Measurements from ENCODE around the gene ZFAND2B.

Gene ZFAND2B

GRCh38 chr2:219168526-219168925, 38.1 kb upstream of the ZFAND2B start:
- Histone ChIP-seq H3K4me3 (ENCODE audit: low read length) (no peak overlapping the region), H3K27ac (ENCODE audit: low read depth, low read length) (no peak overlapping the region), H3K4me1 (ENCODE audit: insufficient read depth, low read length) (no peaks in the 10 kb centered on the region), H3K36me3 (ENCODE audit: insufficient read depth, low read length) (no peaks in the 10 kb centered on the region), H3K9ac (ENCODE audit: low read depth, low read length) (no peak overlapping the region), H3K9me3 (ENCODE audit: insufficient read depth, low read depth, low read length) (no peaks in the 10 kb centered on the region), H3K27me3 (ENCODE audit: insufficient read depth, low read length) (no peaks in the 10 kb centered on the region; the same call in 1 of the 2 replicates)
- 84% methylated on average over 5 of the region's 6 CpGs for WGBS

DNA sequence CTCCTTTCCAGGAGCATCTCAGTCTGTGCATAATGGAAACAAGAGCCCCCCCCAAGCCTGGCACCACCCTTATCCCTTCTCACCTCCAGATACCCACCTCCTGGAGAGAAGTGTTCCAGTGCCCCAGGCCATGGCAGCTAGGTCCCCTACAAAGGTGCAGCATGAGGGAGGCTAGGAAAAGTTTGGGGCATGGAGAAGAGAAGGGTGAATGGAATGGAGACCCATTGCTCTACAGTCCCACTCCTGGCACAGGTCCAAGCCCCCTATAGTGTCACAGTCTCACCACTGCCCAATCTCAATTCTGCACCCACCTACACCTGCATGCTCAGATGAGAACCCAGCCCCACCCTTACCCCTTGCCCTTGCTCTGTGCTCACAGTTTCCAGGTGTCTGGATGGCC, 37.6 kb upstream of the ZFAND2B start:
- H3K4me1 ChIP-seq (ENCODE audit: insufficient read depth, low read length) = no peaks in the 10 kb centered on the region
- no peaks in the 10 kb centered on the region for H3K9me3 ChIP-seq (ENCODE audit: insufficient read depth, low read depth, low read length)
- peaks cover 2% of the 10 kb centered on the region; the same call in 1 of the 2 replicates for H3K36me3 ChIP-seq (ENCODE audit: insufficient read depth, low read length)
- no peak overlapping the region for H3K27ac ChIP-seq (ENCODE audit: low read depth, low read length)
- no peak overlapping the region for H3K4me3 ChIP-seq (ENCODE audit: low read length)
- no peaks in the 10 kb centered on the region; the same call in 1 of the 2 replicates for H3K27me3 ChIP-seq (ENCODE audit: insufficient read depth, low read length)
- no peak overlapping the region for H3K9ac ChIP-seq (ENCODE audit: low read depth, low read length)

DNA sequence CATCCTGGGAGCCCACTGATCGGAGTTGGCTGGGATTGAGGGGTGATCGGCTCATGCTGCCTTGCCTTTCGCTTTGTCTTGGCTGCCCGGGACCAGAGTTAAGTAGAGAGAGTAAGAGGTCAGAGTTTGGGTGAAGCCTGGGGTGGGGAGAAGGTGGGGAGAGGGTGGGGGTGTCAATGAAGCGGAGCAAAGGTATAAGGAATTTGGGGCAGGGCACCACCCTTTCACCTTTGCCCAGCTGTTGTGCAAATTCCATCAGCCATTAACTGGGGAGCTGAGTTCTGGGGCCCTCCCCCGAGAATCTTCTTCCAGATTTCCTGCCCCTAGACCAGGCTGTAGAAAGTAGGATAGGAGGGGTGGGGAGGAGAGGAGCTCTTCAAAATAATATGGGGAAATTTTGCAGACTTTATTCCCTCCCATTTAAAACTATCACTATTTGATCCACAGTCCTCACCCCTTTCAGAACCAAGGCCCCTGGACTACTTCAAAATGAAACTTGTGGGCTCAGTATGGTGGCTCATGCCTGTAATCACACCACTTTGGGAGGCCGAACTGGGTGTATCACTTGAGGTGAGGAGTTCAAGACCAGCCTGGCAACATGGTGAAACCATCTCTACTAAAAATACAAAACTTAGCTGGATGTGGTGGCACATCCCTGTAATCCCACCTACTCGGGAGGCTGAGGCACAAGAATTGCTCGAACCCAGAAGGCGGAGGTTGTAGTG, 36.5 kb upstream of the ZFAND2B start, which contains the start of gene SLC23A3:
TSS of gene SLC23A3 (minus strand) at position 100 of the 725 bp plus-strand sequence. CDS start at position 55, 45 bp downstream.
- 90% methylated on average over 10 of the region's 10 CpGs for WGBS
- Histone ChIP-seq H3K4me3 (ENCODE audit: low read length) (no peak within 1 kb of the TSS), H3K9me3 (ENCODE audit: insufficient read depth, low read depth, low read length) (no peaks in the 10 kb centered on the region), H3K9ac (ENCODE audit: low read depth, low read length) (no peak within 1 kb of the TSS), H3K4me1 (ENCODE audit: insufficient read depth, low read length) (no peaks in the 10 kb centered on the region), H3K27me3 (ENCODE audit: insufficient read depth, low read length) (no peaks in the 10 kb centered on the region), H3K27ac (ENCODE audit: low read depth, low read length) (no peak within 1 kb of the TSS), H3K36me3 (ENCODE audit: insufficient read depth, low read length) (peaks cover 12% of the 10 kb centered on the region)

DNA sequence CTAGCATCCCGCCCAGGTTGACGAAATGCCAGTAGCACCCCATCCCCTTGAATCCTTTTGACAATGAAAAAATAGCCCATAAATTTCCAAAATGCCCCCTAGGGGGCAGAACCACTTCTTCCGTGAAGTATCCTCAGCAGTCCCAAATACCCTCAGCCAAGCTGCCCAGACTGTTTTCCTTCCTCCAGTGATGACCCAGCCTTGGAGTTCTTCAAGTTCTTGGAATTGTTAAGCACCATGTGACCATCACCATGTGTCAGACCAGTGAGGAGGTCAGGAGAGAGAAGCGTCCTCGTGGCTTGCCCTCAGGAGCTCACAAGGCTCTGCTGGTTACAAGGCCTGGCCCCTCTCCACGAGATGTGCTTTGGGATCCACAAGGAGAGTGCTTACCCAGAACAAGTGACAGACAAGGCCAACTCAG, 35.3 kb upstream of the ZFAND2B start:
- 52% methylated on average over 6 of the region's 6 CpGs for WGBS
- H3K27ac ChIP-seq (ENCODE audit: low read depth, low read length) = no peak overlapping the region; the same call in 1 of the 2 replicates

GRCh38 chr2:219172231-219173154, 34.1 kb upstream of the ZFAND2B start:
- Histone ChIP-seq H3K36me3 (ENCODE audit: insufficient read depth, low read length) (peaks cover 12% of the 10 kb centered on the region), H3K27ac (ENCODE audit: low read depth, low read length) (no peak overlapping the region), H3K4me1 (ENCODE audit: insufficient read depth, low read length) (peaks cover 6% of the 10 kb centered on the region; the same call in 1 of the 2 replicates), H3K9me3 (ENCODE audit: insufficient read depth, low read depth, low read length) (no peaks in the 10 kb centered on the region), H3K9ac (ENCODE audit: low read depth, low read length) (no peak overlapping the region), H3K27me3 (ENCODE audit: insufficient read depth, low read length) (no peaks in the 10 kb centered on the region), H3K4me3 (ENCODE audit: low read length) (no peak overlapping the region)
- WGBS = 89% methylated on average over 16 of the region's 16 CpGs

More for the DNA sequence above, 35.3 kb upstream of the ZFAND2B start:
- H3K4me1 ChIP-seq (ENCODE audit: insufficient read depth, low read length) = peaks cover 6% of the 10 kb centered on the region; the same call in 1 of the 2 replicates
- H3K9ac ChIP-seq (ENCODE audit: low read depth, low read length) = no peak overlapping the region
- H3K27me3 ChIP-seq (ENCODE audit: insufficient read depth, low read length) = no peaks in the 10 kb centered on the region
- H3K9me3 ChIP-seq (ENCODE audit: insufficient read depth, low read depth, low read length) = no peaks in the 10 kb centered on the region
- H3K36me3 ChIP-seq (ENCODE audit: insufficient read depth, low read length) = peaks cover 12% of the 10 kb centered on the region
- H3K4me3 ChIP-seq (ENCODE audit: low read length) = no peak overlapping the region

DNA sequence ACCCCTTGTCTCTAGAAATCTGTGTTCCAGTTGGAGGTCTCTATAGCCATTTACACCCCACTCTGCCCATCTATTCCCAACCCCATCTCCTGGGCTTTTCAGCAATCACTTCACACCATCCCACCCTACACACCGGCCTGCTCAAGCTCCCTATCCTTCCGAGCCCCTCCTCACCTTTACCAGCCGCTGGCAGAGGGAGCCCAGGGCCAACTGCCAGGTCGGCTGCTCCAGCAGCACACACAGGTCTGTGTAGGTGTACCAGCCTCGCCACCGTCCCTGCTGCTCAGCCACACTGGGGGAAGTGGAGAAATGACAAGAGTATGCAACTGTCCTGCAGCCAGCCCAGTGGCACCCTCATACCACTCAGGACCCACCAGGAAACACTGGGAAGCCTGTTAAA, 33.4 kb upstream of the ZFAND2B start:
- 94% methylated on average over 6 of the region's 6 CpGs for WGBS
- H3K27me3 ChIP-seq (ENCODE audit: insufficient read depth, low read length) = no peaks in the 10 kb centered on the region
- peaks cover 6% of the 10 kb centered on the region; the same call in 1 of the 2 replicates for H3K4me1 ChIP-seq (ENCODE audit: insufficient read depth, low read length)
- no peak overlapping the region for H3K27ac ChIP-seq (ENCODE audit: low read depth, low read length)
- H3K9me3 ChIP-seq (ENCODE audit: insufficient read depth, low read depth, low read length) = no peaks in the 10 kb centered on the region
- H3K4me3 ChIP-seq (ENCODE audit: low read length) = no peak overlapping the region
- peaks cover 12% of the 10 kb centered on the region for H3K36me3 ChIP-seq (ENCODE audit: insufficient read depth, low read length)
- H3K9ac ChIP-seq (ENCODE audit: low read depth, low read length) = no peak overlapping the region

DNA sequence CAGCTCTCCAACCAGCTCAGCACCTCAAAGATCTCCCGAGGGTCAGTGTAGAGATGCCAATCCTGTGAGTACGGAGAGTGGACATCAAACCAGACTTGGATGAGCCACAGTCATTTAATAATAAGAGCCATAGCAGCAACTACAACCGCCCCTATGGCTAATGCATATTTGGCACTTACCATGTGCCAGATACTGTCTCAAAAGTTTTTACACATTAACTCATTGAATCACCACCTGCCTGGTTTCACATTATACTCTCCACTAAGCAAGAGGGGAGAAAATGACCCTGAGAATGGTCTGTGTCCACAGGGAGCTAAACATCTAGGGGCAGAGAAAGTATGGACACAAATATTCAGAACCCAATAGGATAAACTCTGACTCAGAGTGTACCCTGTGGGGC, 32.4 kb upstream of the ZFAND2B start:
- H3K4me1 ChIP-seq (ENCODE audit: insufficient read depth, low read length) = peaks cover 8% of the 10 kb centered on the region; the same call in 1 of the 2 replicates
- no peak overlapping the region for H3K27ac ChIP-seq (ENCODE audit: low read depth, low read length)
- 93% methylated on average over 3 of the region's 3 CpGs for WGBS
- H3K36me3 ChIP-seq (ENCODE audit: insufficient read depth, low read length) = peaks cover 12% of the 10 kb centered on the region
- no peaks in the 10 kb centered on the region for H3K27me3 ChIP-seq (ENCODE audit: insufficient read depth, low read length)
- no peak overlapping the region for H3K4me3 ChIP-seq (ENCODE audit: low read length)
- no peaks in the 10 kb centered on the region for H3K9me3 ChIP-seq (ENCODE audit: insufficient read depth, low read depth, low read length)
- no peak overlapping the region for H3K9ac ChIP-seq (ENCODE audit: low read depth, low read length)

GRCh38 chr2:219174801-219175200, 31.8 kb upstream of the ZFAND2B start:
- Histone ChIP-seq H3K4me1 (ENCODE audit: insufficient read depth, low read length) (peaks cover 10% of the 10 kb centered on the region; the same call in 1 of the 2 replicates), H3K27me3 (ENCODE audit: insufficient read depth, low read length) (no peaks in the 10 kb centered on the region), H3K9me3 (ENCODE audit: insufficient read depth, low read depth, low read length) (no peaks in the 10 kb centered on the region), H3K4me3 (ENCODE audit: low read length) (no peak overlapping the region), H3K27ac (ENCODE audit: low read depth, low read length) (no peak overlapping the region), H3K36me3 (ENCODE audit: insufficient read depth, low read length) (peaks cover 12% of the 10 kb centered on the region), H3K9ac (ENCODE audit: low read depth, low read length) (no peak overlapping the region)
- WGBS = 87% methylated on average over 7 of the region's 7 CpGs

GRCh38 chr2:219175486-219175885, 31.1 kb upstream of the ZFAND2B start:
- no peaks in the 10 kb centered on the region for H3K9me3 ChIP-seq (ENCODE audit: insufficient read depth, low read depth, low read length)
- H3K4me3 ChIP-seq (ENCODE audit: low read length) = peak overlapping the region; percentile 66
- no peak overlapping the region for H3K9ac ChIP-seq (ENCODE audit: low read depth, low read length)
- H3K36me3 ChIP-seq (ENCODE audit: insufficient read depth, low read length) = peaks cover 18% of the 10 kb centered on the region
- 92% methylated on average over 7 of the region's 7 CpGs for WGBS
- no peaks in the 10 kb centered on the region for H3K27me3 ChIP-seq (ENCODE audit: insufficient read depth, low read length)
- H3K27ac ChIP-seq (ENCODE audit: low read depth, low read length) = no peak overlapping the region
- H3K4me1 ChIP-seq (ENCODE audit: insufficient read depth, low read length) = peaks cover 10% of the 10 kb centered on the region; the same call in 1 of the 2 replicates

GRCh38 chr2:219175928-219176817, 30.4 kb upstream of the ZFAND2B start:
- Histone ChIP-seq H3K9me3 (ENCODE audit: insufficient read depth, low read depth, low read length) (no peaks in the 10 kb centered on the region), H3K27me3 (ENCODE audit: insufficient read depth, low read length) (no peaks in the 10 kb centered on the region), H3K36me3 (ENCODE audit: insufficient read depth, low read length) (peaks cover 25% of the 10 kb centered on the region), H3K9ac (ENCODE audit: low read depth, low read length) (peak overlapping the region; percentile 40), H3K4me1 (ENCODE audit: insufficient read depth, low read length) (peaks cover 10% of the 10 kb centered on the region; the same call in 1 of the 2 replicates), H3K27ac (ENCODE audit: low read depth, low read length) (peak overlapping the region; percentile 69; the same call in 1 of the 2 replicates), H3K4me3 (ENCODE audit: low read length) (peak overlapping the region; percentile 66)
- WGBS = 3% methylated on average over 44 of the region's 45 CpGs

All from HUES64 (cell line).